ENCODE measurements around the gene OR51V1. TPM values are rescaled to one million over a fixed set of nuclear protein-coding genes. Genes with fewer than 3 reads are reported as not detected.

The OR51V1 gene
- total and polyA plus RNA-seq, 2 of the 4 experiments (the other 2 are of a cell fraction) = not detected

DNA sequence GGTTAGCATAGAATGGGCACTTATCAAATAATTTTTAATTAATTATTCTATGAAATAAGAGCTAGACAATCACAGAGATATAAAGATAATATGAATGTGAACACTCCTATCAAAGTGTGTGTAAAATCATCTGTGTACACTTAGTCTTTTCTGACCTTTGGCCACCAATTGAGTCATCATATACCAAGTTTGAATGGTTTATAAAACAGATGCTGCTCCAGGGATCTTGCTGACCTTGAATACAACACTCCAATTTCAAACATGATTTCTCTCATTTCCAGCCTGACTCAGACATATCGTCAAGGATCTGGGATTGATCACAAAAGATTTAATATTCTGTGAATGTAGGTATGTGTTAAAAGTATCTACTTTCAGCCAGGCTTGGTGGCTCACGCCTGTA, 2.9 kb upstream of the OR51V1 start:
- H3K14ac ChIP-seq (replicated peaks; ENCODE audit: low read depth, low read length) = no peak overlapping the region
- no peak overlapping the region for H2AFZ ChIP-seq (replicated peaks; ENCODE audit: low read length, poor library complexity)
- H2BK15ac ChIP-seq (ENCODE audit: low read depth, low read length) = no peak overlapping the region
- H3K18ac ChIP-seq (ENCODE audit: low read depth, low read length) = peak overlapping the region; percentile 57; the same call in 1 of the 2 replicates
- ChIA-PET POLR2A (ENCODE audit: unreplicated experiment) (no interaction called here), CTCF (interaction anchor here (0.6 to 1.4 kb wide), 3 partner anchors 88 to 496 kb away, joined by 3 to 5 read pairs (median 3); no protein-coding TSS in a partner anchor)
- peak overlapping the region; percentile 99 for H2BK5ac ChIP-seq (ENCODE audit: low read depth, low read length, poor library complexity, severe bottlenecking)
- H3K56ac ChIP-seq (ENCODE audit: extremely low read depth, insufficient read depth, low read length) = no peak overlapping the region
- 0 out of 2 replicates have a peak, but pooled peaks cover 1% of the 10 kb centered on the region for H3K36me3 ChIP-seq (ENCODE audit: control insufficient read depth, insufficient read depth, low read length)
- H2AK5ac ChIP-seq (ENCODE audit: low read depth, low read length) = no peak overlapping the region
- BruUV-seq (replicated peaks) = no TSS peak
- H3K4ac ChIP-seq (ENCODE audit: low read depth, low read length) = peak overlapping the region; percentile 27; the same call in 1 of the 2 replicates
- intact Hi-C loops (cut with micrococcal nuclease) = loop anchor here (5.0 kb wide), 1 partner anchor 576 kb away; no protein-coding TSS in a partner anchor
- H2BK20ac ChIP-seq (ENCODE audit: low read depth, low read length) = 0 out of 2 replicates have a peak overlapping the region, but pooled peaks have one; percentile 51
- in situ Hi-C loops (cut with MboI; ENCODE audit: low sequenced_read_pairs) = loop anchor here (5.0 to 10.0 kb wide), 2 partner anchors 79 to 169 kb away; no protein-coding TSS in a partner anchor
- no peak overlapping the region for H3K4me2 ChIP-seq (ENCODE audit: low read depth, low read length)
- no peaks in the 10 kb centered on the region for H4K20me1 ChIP-seq (ENCODE audit: insufficient read depth, low read length)
- peak overlapping the region; percentile 22; the same call in 1 of the 2 replicates for H3K27ac ChIP-seq (ENCODE audit: insufficient read depth, low read length)
- H3K23ac ChIP-seq (ENCODE audit: low read depth, low read length) = no peak overlapping the region
- dilution Hi-C loops (cut with HindIII; ENCODE audit: low sequenced_read_pairs, unreplicated experiment) = no loop called here
- H3K9me1 ChIP-seq (ENCODE audit: insufficient read depth, low read length) = no peaks in the 10 kb centered on the region
- H3K4me1 ChIP-seq (ENCODE audit: control insufficient read depth, insufficient read depth, low read length) = peaks cover 4% of the 10 kb centered on the region; the same call in 1 of the 2 replicates
- H4K8ac ChIP-seq (ENCODE audit: low read depth in 2 of 2, low read length in 2 of 2) = peak overlapping the region in 1 of 2 experiments; percentile 80; a peak in 2 of 4 replicates
- 0 out of 4 replicates have a peak, but pooled peaks cover 0 to 3% of the 10 kb centered on the region in 2 experiments for H3K79me1 ChIP-seq (ENCODE audit: low read depth in 1 of 2, low read length in 2 of 2)
- H2BK120ac ChIP-seq (ENCODE audit: low read depth, low read length) = peak overlapping the region; percentile 66
- DNase-seq (peak; percentile 71), ATAC-seq (ENCODE audit: low read depth) (peak; percentile 60)
- peak overlapping the region; percentile 73; the same call in 1 of the 2 replicates for H4K91ac ChIP-seq (ENCODE audit: insufficient read depth, low read depth, low read length)
- no CpG with 5 or more reads among the region's 2 CpGs for WGBS, 2 experiments (ENCODE audit: extremely low coverage in 2 of 2, insufficient read length in 1 of 2)
- no peak overlapping the region for H2AK9ac ChIP-seq (replicated peaks; ENCODE audit: low read depth, low read length, poor library complexity)
- TF ChIP-seq SMC3 (IDR thresholded peaks at IDR 0.05; ENCODE audit: low read depth, low read length) (no peak), CEBPB (IDR thresholded peaks at IDR 0.05; ENCODE audit: low read depth, low read length) (no peak), POLR2A (IDR thresholded peaks at IDR 0.05; ENCODE audit: low read depth, low read length) (no peak), BHLHE40 (IDR thresholded peaks at IDR 0.05; ENCODE audit: low read depth, low read length) (no peak), MAFK (IDR thresholded peaks at IDR 0.05; ENCODE audit: low read depth, low read length) (no peak), MAZ (IDR thresholded peaks at IDR 0.05; ENCODE audit: borderline replicate concordance, low read depth, low read length) (no peak), CHD1 (IDR thresholded peaks at IDR 0.05; ENCODE audit: low read depth, low read length) (no peak), RFX5 (IDR thresholded peaks at IDR 0.05; ENCODE audit: low read depth, low read length) (no peak), RCOR1 (IDR thresholded peaks at IDR 0.05; ENCODE audit: insufficient replicate concordance, low read length) (no peak), RAD21 (IDR thresholded peaks at IDR 0.05; ENCODE audit: low read length) (no peak), MXI1 (IDR thresholded peaks at IDR 0.05; ENCODE audit: borderline replicate concordance, low read depth, low read length) (no peak), NFE2L2 (IDR thresholded peaks at IDR 0.05; ENCODE audit: low read depth, low read length) (no peak), FOS (IDR thresholded peaks at IDR 0.05; ENCODE audit: low read depth, low read length) (no peak)
- TF ChIP-seq, protein P1, sequence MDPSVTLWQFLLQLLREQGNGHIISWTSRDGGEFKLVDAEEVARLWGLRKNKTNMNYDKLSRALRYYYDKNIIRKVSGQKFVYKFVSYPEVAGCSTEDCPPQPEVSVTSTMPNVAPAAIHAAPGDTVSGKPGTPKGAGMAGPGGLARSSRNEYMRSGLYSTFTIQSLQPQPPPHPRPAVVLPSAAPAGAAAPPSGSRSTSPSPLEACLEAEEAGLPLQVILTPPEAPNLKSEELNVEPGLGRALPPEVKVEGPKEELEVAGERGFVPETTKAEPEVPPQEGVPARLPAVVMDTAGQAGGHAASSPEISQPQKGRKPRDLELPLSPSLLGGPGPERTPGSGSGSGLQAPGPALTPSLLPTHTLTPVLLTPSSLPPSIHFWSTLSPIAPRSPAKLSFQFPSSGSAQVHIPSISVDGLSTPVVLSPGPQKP (IDR thresholded peaks at IDR 0.05; ENCODE audit: borderline replicate concordance, low read depth, low read length) = no peak
- TF ChIP-seq, protein P2, sequence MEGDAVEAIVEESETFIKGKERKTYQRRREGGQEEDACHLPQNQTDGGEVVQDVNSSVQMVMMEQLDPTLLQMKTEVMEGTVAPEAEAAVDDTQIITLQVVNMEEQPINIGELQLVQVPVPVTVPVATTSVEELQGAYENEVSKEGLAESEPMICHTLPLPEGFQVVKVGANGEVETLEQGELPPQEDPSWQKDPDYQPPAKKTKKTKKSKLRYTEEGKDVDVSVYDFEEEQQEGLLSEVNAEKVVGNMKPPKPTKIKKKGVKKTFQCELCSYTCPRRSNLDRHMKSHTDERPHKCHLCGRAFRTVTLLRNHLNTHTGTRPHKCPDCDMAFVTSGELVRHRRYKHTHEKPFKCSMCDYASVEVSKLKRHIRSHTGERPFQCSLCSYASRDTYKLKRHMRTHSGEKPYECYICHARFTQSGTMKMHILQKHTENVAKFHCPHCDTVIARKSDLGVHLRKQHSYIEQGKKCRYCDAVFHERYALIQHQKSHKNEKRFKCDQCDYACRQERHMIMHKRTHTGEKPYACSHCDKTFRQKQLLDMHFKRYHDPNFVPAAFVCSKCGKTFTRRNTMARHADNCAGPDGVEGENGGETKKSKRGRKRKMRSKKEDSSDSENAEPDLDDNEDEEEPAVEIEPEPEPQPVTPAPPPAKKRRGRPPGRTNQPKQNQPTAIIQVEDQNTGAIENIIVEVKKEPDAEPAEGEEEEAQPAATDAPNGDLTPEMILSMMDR (conservative IDR thresholded peaks at IDR 0.05; ENCODE audit: low read depth, low read length) = no peak
- TF ChIP-seq, protein P3, sequence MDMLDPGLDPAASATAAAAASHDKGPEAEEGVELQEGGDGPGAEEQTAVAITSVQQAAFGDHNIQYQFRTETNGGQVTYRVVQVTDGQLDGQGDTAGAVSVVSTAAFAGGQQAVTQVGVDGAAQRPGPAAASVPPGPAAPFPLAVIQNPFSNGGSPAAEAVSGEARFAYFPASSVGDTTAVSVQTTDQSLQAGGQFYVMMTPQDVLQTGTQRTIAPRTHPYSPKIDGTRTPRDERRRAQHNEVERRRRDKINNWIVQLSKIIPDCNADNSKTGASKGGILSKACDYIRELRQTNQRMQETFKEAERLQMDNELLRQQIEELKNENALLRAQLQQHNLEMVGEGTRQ (IDR thresholded peaks at IDR 0.05; ENCODE audit: low read depth, low read length) = no peak
- no peaks in the 10 kb centered on the region for H3K9me3 ChIP-seq (ENCODE audit: control insufficient read depth, insufficient read depth, low read length)
- no peaks in the 10 kb centered on the region for H3K27me3 ChIP-seq (ENCODE audit: control insufficient read depth, insufficient read depth, low read length)
- peak overlapping the region; percentile 35; the same call in 1 of the 2 replicates for H4K5ac ChIP-seq (ENCODE audit: low read depth, low read length)
- H3K4me3 ChIP-seq (ENCODE audit: insufficient read depth, low read depth, low read length) = no peak overlapping the region
- H3K9ac ChIP-seq (ENCODE audit: low read depth, low read length) = no peak overlapping the region

Measured in IMR-90 (cell line).